ENCODE results near the gene NECTIN1.
A peak's percentile ranks its signal among the peaks of the same experiment; 100 is the strongest.

The NECTIN1 gene, protein sequence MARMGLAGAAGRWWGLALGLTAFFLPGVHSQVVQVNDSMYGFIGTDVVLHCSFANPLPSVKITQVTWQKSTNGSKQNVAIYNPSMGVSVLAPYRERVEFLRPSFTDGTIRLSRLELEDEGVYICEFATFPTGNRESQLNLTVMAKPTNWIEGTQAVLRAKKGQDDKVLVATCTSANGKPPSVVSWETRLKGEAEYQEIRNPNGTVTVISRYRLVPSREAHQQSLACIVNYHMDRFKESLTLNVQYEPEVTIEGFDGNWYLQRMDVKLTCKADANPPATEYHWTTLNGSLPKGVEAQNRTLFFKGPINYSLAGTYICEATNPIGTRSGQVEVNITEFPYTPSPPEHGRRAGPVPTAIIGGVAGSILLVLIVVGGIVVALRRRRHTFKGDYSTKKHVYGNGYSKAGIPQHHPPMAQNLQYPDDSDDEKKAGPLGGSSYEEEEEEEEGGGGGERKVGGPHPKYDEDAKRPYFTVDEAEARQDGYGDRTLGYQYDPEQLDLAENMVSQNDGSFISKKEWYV

DNA sequence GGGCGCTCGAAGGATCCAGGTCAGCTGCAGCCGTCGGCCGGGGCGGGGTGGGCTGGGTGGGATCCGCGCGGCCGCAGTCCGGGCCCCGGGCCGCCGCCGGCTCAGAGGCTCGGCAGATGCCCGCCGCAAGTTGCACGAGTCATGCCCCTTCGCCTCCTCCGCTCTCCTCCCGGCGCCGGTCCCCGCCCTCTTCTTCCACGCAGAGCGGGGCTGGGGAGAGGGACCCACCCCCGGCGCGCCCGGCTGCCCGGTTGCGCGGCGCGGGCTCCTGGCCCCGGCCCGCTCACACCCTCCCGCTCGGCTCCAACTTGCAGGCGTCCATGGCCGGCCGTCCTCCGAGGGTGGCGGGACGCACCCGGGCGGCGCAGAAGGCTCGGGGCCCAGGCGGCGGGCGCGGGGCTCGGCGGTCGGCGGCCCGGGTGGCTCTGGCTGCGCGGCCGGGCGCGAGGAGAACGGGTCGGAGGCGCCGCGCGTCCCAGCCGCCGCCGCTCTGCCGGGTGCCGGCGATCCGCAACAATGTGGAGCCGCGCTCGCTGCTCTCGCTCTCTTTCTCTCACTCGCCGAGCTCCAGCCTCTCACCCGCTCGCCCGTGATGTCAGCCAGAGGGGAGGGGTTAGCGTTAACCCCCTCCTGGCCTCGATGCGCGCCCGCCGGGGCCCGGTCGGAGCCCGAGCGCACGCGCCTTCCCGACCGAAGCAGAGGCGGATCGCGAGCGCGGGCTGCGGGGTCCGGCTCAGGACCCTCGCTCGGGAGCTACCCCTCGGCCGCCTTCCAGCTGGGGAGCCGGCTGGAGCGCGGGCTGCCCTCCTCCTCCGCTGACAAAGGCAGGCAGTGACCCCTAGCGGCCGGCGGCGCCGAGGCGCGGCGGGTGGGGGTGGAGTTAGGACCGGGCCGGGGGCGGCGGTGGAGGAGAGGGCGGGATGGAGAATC, at the start of gene NECTIN1:
TSS of gene NECTIN1 (minus strand) at position 550 of the 930 bp plus-strand sequence. CDS start 647 bp downstream, outside the sequence.
- H3K36me3 ChIP-seq (replicated peaks), result no peaks in the 10 kb centered on the region
- TF ChIP-seq, protein P1, sequence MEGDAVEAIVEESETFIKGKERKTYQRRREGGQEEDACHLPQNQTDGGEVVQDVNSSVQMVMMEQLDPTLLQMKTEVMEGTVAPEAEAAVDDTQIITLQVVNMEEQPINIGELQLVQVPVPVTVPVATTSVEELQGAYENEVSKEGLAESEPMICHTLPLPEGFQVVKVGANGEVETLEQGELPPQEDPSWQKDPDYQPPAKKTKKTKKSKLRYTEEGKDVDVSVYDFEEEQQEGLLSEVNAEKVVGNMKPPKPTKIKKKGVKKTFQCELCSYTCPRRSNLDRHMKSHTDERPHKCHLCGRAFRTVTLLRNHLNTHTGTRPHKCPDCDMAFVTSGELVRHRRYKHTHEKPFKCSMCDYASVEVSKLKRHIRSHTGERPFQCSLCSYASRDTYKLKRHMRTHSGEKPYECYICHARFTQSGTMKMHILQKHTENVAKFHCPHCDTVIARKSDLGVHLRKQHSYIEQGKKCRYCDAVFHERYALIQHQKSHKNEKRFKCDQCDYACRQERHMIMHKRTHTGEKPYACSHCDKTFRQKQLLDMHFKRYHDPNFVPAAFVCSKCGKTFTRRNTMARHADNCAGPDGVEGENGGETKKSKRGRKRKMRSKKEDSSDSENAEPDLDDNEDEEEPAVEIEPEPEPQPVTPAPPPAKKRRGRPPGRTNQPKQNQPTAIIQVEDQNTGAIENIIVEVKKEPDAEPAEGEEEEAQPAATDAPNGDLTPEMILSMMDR (IDR thresholded peaks at IDR 0.05; ENCODE audit: low read depth, low read length, missing control alignments), result peak; percentile 72
- in situ Hi-C loops (cut with HindIII; ENCODE audit: low pct_ligation_motif_present, low sequenced_read_pairs), result no loop called here
- no peaks in the 10 kb centered on the region for H3K27me3 ChIP-seq (replicated peaks)
- H3K27ac ChIP-seq, result peak within 1 kb of the TSS; percentile 52
- H3K4me3 ChIP-seq (ENCODE audit: low read depth, low read length), result peak within 1 kb of the TSS; percentile 67
- peak; percentile 74 for DNase-seq

DNA sequence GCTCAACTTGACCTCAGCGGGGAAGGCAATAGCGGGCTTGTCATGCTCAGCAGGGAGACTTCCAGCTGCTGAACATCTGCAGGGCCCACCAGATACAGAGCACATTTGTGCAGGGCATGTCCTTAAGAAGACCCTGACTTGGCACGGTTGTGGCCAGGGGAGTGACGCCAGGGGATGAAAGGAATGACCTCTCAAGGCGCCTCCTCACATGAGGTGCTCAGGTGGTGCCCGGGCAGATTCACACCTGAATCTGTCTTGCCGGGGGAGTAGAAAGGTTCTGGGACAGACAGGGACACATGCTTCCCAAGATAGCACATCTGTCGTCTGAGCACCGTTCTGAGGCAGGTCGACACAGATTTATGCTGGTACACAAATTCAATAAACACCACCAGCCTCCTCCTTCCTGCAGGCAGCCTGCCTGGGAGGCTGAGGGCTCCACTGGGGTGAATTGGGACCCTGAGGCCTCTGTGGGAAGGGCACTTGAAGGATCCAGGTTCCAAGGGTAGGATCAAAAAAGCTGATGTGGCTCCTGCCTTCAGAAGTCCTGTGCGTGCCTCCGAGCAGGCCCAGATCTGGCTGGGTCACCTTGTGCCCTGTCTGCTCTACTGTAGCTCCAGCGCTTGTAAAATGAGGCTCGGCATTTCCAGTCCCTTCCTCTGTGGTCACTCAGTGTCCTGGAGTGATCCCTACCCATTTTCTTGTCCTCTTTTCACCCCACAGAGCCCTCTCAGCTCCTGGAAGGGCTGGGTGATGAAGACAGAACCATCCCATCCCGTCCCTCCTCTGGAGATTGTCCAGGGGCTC, 49.6 kb upstream of the NECTIN1 start:
- DNase-seq, result no peak
- in situ Hi-C loops (cut with HindIII; ENCODE audit: low pct_ligation_motif_present, low sequenced_read_pairs), result no loop called here
- Histone ChIP-seq H3K27ac (no peak overlapping the region), H3K36me3 (replicated peaks) (no peaks in the 10 kb centered on the region), H3K4me3 (ENCODE audit: low read depth, low read length) (no peak overlapping the region), H3K27me3 (replicated peaks) (peaks cover 11% of the 10 kb centered on the region)
- TF ChIP-seq, protein P1 (IDR thresholded peaks at IDR 0.05; ENCODE audit: low read depth, low read length, missing control alignments), result no peak

- TF ChIP-seq, protein P1 (IDR thresholded peaks at IDR 0.05; ENCODE audit: low read depth, low read length, missing control alignments), result no peak
- no peaks in the 10 kb centered on the region for H3K36me3 ChIP-seq (replicated peaks)
- DNase-seq, result no peak
- no peak overlapping the region for H3K27ac ChIP-seq
- H3K4me3 ChIP-seq (ENCODE audit: low read depth, low read length), result no peak overlapping the region
- in situ Hi-C loops (cut with HindIII; ENCODE audit: low pct_ligation_motif_present, low sequenced_read_pairs), result no loop called here
- peaks cover 11% of the 10 kb centered on the region for H3K27me3 ChIP-seq (replicated peaks)
Measured at GRCh38 chr11:119777940-119778339, 48.9 kb upstream of the NECTIN1 start.

GRCh38 chr11:119776651-119777050, 47.7 kb upstream of the NECTIN1 start:
- H3K27me3 ChIP-seq (replicated peaks), result peaks cover 11% of the 10 kb centered on the region
- H3K27ac ChIP-seq, result no peak overlapping the region
- TF ChIP-seq, protein P1 (IDR thresholded peaks at IDR 0.05; ENCODE audit: low read depth, low read length, missing control alignments), result no peak
- in situ Hi-C loops (cut with HindIII; ENCODE audit: low pct_ligation_motif_present, low sequenced_read_pairs), result no loop called here
- no peaks in the 10 kb centered on the region for H3K36me3 ChIP-seq (replicated peaks)
- DNase-seq, result no peak
- no peak overlapping the region for H3K4me3 ChIP-seq (ENCODE audit: low read depth, low read length)

GRCh38 chr11:119776031-119776636, 47.1 kb upstream of the NECTIN1 start:
- Histone ChIP-seq H3K27me3 (replicated peaks) (peaks cover 11% of the 10 kb centered on the region), H3K36me3 (replicated peaks) (no peaks in the 10 kb centered on the region), H3K4me3 (ENCODE audit: low read depth, low read length) (no peak overlapping the region), H3K27ac (no peak overlapping the region)
- DNase-seq, result no peak
- in situ Hi-C loops (cut with HindIII; ENCODE audit: low pct_ligation_motif_present, low sequenced_read_pairs), result no loop called here
- TF ChIP-seq, protein P1 (IDR thresholded peaks at IDR 0.05; ENCODE audit: low read depth, low read length, missing control alignments), result no peak

All from brain microvascular endothelial cell (primary cell).